Measurements from ENCODE around the gene ATP2B2.

ATP2B2 gene

GRCh38 chr3:10475983-10476382 lies 29.4 kb downstream of the ATP2B2 start:
- TF ChIP-seq CTCF (IDR thresholded peaks at IDR 0.05; ENCODE audit: low read depth, low read length) = no peak
- no peak overlapping the region for H3K4me3 ChIP-seq (ENCODE audit: low read depth, low read length)

GRCh38 chr3:10474847-10475246 lies 30.5 kb downstream of the ATP2B2 start:
- no peak for TF ChIP-seq CTCF (IDR thresholded peaks at IDR 0.05; ENCODE audit: low read depth, low read length)
- no peak overlapping the region for H3K4me3 ChIP-seq (ENCODE audit: low read depth, low read length)

DNA sequence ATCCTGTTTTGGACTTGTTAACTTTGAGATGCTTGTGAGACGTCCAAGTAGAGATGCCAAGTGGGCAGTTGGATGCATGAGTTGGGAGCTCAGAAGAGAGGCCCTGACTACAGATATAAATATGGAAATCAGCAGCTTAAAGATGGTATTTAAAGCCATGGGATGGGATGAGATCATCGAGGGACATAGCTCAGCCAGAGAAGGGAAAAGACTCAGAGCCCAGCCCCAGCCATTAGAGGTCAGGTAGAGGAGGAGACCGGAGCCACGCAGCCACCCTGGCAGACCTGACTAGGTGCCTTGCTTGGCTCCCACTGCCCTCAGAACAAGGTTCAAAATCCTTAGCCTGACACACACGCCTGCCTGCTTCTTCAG lies 31.1 kb downstream of the ATP2B2 start:
- TF ChIP-seq CTCF (IDR thresholded peaks at IDR 0.05; ENCODE audit: low read depth, low read length) = no peak
- no peak overlapping the region for H3K4me3 ChIP-seq (ENCODE audit: low read depth, low read length)

GRCh38 chr3:10473581-10474274 lies 31.7 kb downstream of the ATP2B2 start:
- no peak overlapping the region for H3K4me3 ChIP-seq (ENCODE audit: low read depth, low read length)
- TF ChIP-seq CTCF (IDR thresholded peaks at IDR 0.05; ENCODE audit: low read depth, low read length) = no peak

- no peak overlapping the region for H3K4me3 ChIP-seq (ENCODE audit: low read depth, low read length)
- no peak for TF ChIP-seq CTCF (IDR thresholded peaks at IDR 0.05; ENCODE audit: low read depth, low read length)
Measured at GRCh38 chr3:10472877-10473440, 32.4 kb downstream of the ATP2B2 start.

GRCh38 chr3:10471054-10471688 lies 34.2 kb downstream of the ATP2B2 start:
- no peak for TF ChIP-seq CTCF (IDR thresholded peaks at IDR 0.05; ENCODE audit: low read depth, low read length)
- H3K4me3 ChIP-seq (ENCODE audit: low read depth, low read length) = no peak overlapping the region
